H9 (cell line): ENCODE data around the gene ZSCAN9. TPM values are rescaled to one million over a fixed set of nuclear protein-coding genes. Genes with fewer than 3 reads are reported as not detected.
A peak's percentile ranks its signal among the peaks of the same experiment; 100 is the strongest.

Experiments used
- DNase-seq: peaks from one replicate; pipeline ENCODE4 v3.0.0-alpha.2; 2017
- H2AFZ ChIP-seq: one replicate; pipeline ENCODE4 v1.6.1; 2013; ENCODE audit warnings: mild to moderate bottlenecking, low read length, control low read depth, moderate library complexity
- H2AK5ac ChIP-seq: 2 replicates; pipeline ENCODE4 v1.6.1; 2013; ENCODE audit warnings: low read length, control low read depth, mixed read lengths; ENCODE audit not compliant: insufficient read length
- H2BK120ac ChIP-seq: one replicate; pipeline ENCODE4 v1.6.1; 2013; ENCODE audit warnings: low read depth, mild to moderate bottlenecking, low read length, control low read depth, inconsistent platforms; ENCODE audit not compliant: poor library complexity, severe bottlenecking
- H2BK12ac ChIP-seq: 2 replicates; pipeline ENCODE4 v1.6.1; 2013; ENCODE audit warnings: low read length, control low read depth, mixed read lengths, low read depth; ENCODE audit not compliant: insufficient read length
- H2BK15ac ChIP-seq: 2 replicates; pipeline ENCODE4 v1.6.1; 2013; ENCODE audit warnings: low read depth, low read length, control low read depth
- H2BK20ac ChIP-seq: one replicate; pipeline ENCODE4 v1.6.1; 2013; ENCODE audit warnings: low read depth, mild to moderate bottlenecking, low read length, control low read depth, inconsistent platforms; ENCODE audit not compliant: poor library complexity, severe bottlenecking
- H2BK5ac ChIP-seq: 2 replicates; pipeline ENCODE4 v1.6.1; 2013; ENCODE audit warnings: low read length, control low read depth, mixed read lengths; ENCODE audit not compliant: insufficient read length
- H3K14ac ChIP-seq: 2 replicates; pipeline ENCODE4 v1.6.1; 2013; ENCODE audit warnings: low read length, control low read depth; ENCODE audit not compliant: insufficient read depth
- H3K18ac ChIP-seq: 2 replicates; pipeline ENCODE4 v1.6.1; 2013; ENCODE audit warnings: low read depth, mild to moderate bottlenecking, mixed read lengths, low read length, control low read depth; ENCODE audit not compliant: insufficient read length
- H3K23ac ChIP-seq: 2 replicates; pipeline ENCODE4 v1.6.1; 2013; ENCODE audit warnings: low read length, control low read depth, mixed read lengths, low read depth; ENCODE audit not compliant: insufficient read length
- H3K23me2 ChIP-seq: 2 replicates; pipeline ENCODE4 v1.6.1; 2013; ENCODE audit warnings: low read depth, mild to moderate bottlenecking, mixed read lengths, low read length, control low read depth; ENCODE audit not compliant: insufficient read length, poor library complexity, severe bottlenecking
- H3K27ac ChIP-seq: 2 replicates; pipeline ENCODE4 v1.5.1; 2013; ENCODE audit warnings: low read length, control low read depth, mixed read lengths, low read depth; ENCODE audit not compliant: insufficient read length
- H3K27me3 ChIP-seq: 2 replicates; pipeline ENCODE4 v1.6.1; 2013; ENCODE audit warnings: low read length, control low read depth, inconsistent platforms; ENCODE audit not compliant: insufficient read depth
- H3K4ac ChIP-seq: 2 replicates; pipeline ENCODE4 v1.6.1; 2013; ENCODE audit warnings: low read depth, mild to moderate bottlenecking, control low read depth, inconsistent platforms, low read length, moderate library complexity
- H3K4me1 ChIP-seq: 2 replicates; pipeline ENCODE4 v1.6.1; 2013; ENCODE audit warnings: low read length, control low read depth, inconsistent platforms; ENCODE audit not compliant: insufficient read depth
- H3K4me2 ChIP-seq: 2 replicates; pipeline ENCODE4 v1.6.1; 2013; ENCODE audit warnings: low read length, control low read depth, mixed read lengths; ENCODE audit not compliant: insufficient read length, insufficient read depth
- H3K56ac ChIP-seq: 2 replicates; pipeline ENCODE4 v1.6.1; 2013; ENCODE audit warnings: low read depth, mild to moderate bottlenecking, mixed read lengths, low read length, control low read depth; ENCODE audit not compliant: insufficient read length
- H3K79me1 ChIP-seq: 2 replicates; pipeline ENCODE4 v1.6.1; 2013; ENCODE audit warnings: low read depth, mild to moderate bottlenecking, moderate library complexity, low read length, control low read depth, inconsistent platforms; ENCODE audit not compliant: insufficient read depth, poor library complexity, severe bottlenecking
- H3K79me2 ChIP-seq: 2 replicates; pipeline ENCODE4 v1.6.1; 2013; ENCODE audit warnings: low read length, control low read depth, inconsistent platforms; ENCODE audit not compliant: insufficient read depth
- H3K9ac ChIP-seq: 2 replicates; pipeline ENCODE4 v1.6.1; 2013; ENCODE audit warnings: low read length, control low read depth, mixed read lengths; ENCODE audit not compliant: insufficient read length; ENCODE audit errors: extremely low read depth
- H3K9me3 ChIP-seq: one replicate; pipeline ENCODE4 v1.6.1; 2013; ENCODE audit warnings: low read depth, low read length, inconsistent platforms; ENCODE audit not compliant: control insufficient read depth
- H3T11ph ChIP-seq: one replicate; pipeline ENCODE4 v1.6.1; 2013; ENCODE audit warnings: mild to moderate bottlenecking, low read length, control low read depth, inconsistent platforms
- H4K20me1 ChIP-seq: one replicate; pipeline ENCODE4 v1.6.1; 2013; ENCODE audit not compliant: control insufficient read depth, insufficient read length, insufficient read depth
- H4K5ac ChIP-seq: 2 replicates; pipeline ENCODE4 v1.6.1; 2013; ENCODE audit warnings: low read depth, mild to moderate bottlenecking, mixed read lengths, low read length, control low read depth; ENCODE audit not compliant: insufficient read length
- H4K8ac ChIP-seq: replicated peaks from 2 replicates; pipeline ENCODE4 v1.6.1; 2013; ENCODE audit warnings: low read length, control low read depth, mixed read lengths, low read depth; ENCODE audit not compliant: insufficient read length
- H4K91ac ChIP-seq: 2 replicates; pipeline ENCODE4 v1.6.1; 2013; ENCODE audit warnings: low read depth, mild to moderate bottlenecking, moderate library complexity, mixed read lengths, low read length, control low read depth; ENCODE audit not compliant: insufficient read length
- H3K27ac Mint-ChIP-seq, 3 experiments: 2 replicates in 2 of 3; 3 replicates in 1 of 3; pipeline ENCODE4 v1.8.0; 2020 to 2021; ENCODE audit warnings: mixed read lengths in 3 of 3, mild to moderate bottlenecking in 1 of 3, moderate library complexity in 1 of 3
- H3K27me3 Mint-ChIP-seq: 2 replicates; pipeline ENCODE4 v1.8.0; 2021; ENCODE audit warnings: low read depth, mild to moderate bottlenecking, moderate library complexity, mixed read lengths
- H3K36me3 Mint-ChIP-seq, 3 experiments: 2 replicates in 2 of 3; 3 replicates in 1 of 3; pipeline ENCODE4 v1.8.0; 2020 to 2021; ENCODE audit warnings: low read depth in 3 of 3, mixed read lengths in 3 of 3; ENCODE audit not compliant: insufficient read depth in 1 of 3
- H3K4me1 Mint-ChIP-seq, 2 experiments: 2 replicates each; pipeline ENCODE4 v1.8.0; 2020; ENCODE audit warnings: mixed read lengths in 2 of 2
- H3K4me3 Mint-ChIP-seq, 2 experiments: 2 replicates in 1 of 2; 3 replicates in 1 of 2; pipeline ENCODE4 v1.8.0; 2020 to 2021; ENCODE audit warnings: mild to moderate bottlenecking in 2 of 2, mixed read lengths in 2 of 2, moderate library complexity in 1 of 2
- H3K9me3 Mint-ChIP-seq, 2 experiments: 2 replicates in 1 of 2; 3 replicates in 1 of 2; pipeline ENCODE4 v1.8.0; 2020; ENCODE audit warnings: mild to moderate bottlenecking in 2 of 2, mixed read lengths in 2 of 2, moderate library complexity in 1 of 2
- CTCF ChIP-seq: fragments of 200-600 bp; sonication (generic); conservative IDR thresholded peaks from 3 replicates; pipeline ENCODE4 v1.8.0; 2021; ENCODE audit warnings: antibody characterized with exemption, mild to moderate bottlenecking
- WGBS: extraction: QIAGEN DNeasy Blood & Tissue Kit; methylation state at CpG from one replicate; pipeline ENCODE4 v1.1.7; 2013; ENCODE audit warnings: missing lambda C conversion rate, low lambda C conversion rate, mixed read lengths; ENCODE audit not compliant: insufficient read length; ENCODE audit errors: extremely low coverage; 5-methylcytosine and 5-hydroxymethylcytosine counted together
- total RNA-seq: library from RNA; stranded (reverse); gene quantifications from 2 replicates; pipeline ENCODE4 v1.2.1, GENCODE V29; 2021

ZSCAN9 gene
- total RNA-seq, 1 experiment from 2014 or later = 11.5 TPM

- Histone ChIP-seq H3K4me1 (no peaks in the 10 kb centered on the region), H3K56ac (no peak within 1 kb of the TSS), H2BK15ac (no peak within 1 kb of the TSS), H2BK20ac (no peak within 1 kb of the TSS), H3K9me3 (no peaks in the 10 kb centered on the region), H4K5ac (no peak within 1 kb of the TSS), H2BK5ac (no peak within 1 kb of the TSS), H4K8ac (no peak within 1 kb of the TSS), H3K27me3 (no peaks in the 10 kb centered on the region), H3K4ac (no peak within 1 kb of the TSS), H3K18ac (no peak within 1 kb of the TSS), H3K23me2 (peaks cover 4% of the 10 kb centered on the region), H2BK12ac (no peak within 1 kb of the TSS), H3K27ac (no peak within 1 kb of the TSS), H2AK5ac (no peak within 1 kb of the TSS), H3K4me2 (peak within 1 kb of the TSS; percentile 93), H3K79me1 (no peaks in the 10 kb centered on the region), H2BK120ac (no peak within 1 kb of the TSS), H2AFZ (peak within 1 kb of the TSS; percentile 66), H3K79me2 (no peaks in the 10 kb centered on the region; the same call in 1 of the 2 replicates), H4K20me1 (no peaks in the 10 kb centered on the region), H3K14ac (no peak within 1 kb of the TSS), H4K91ac (no peak within 1 kb of the TSS), H3K9ac (peak within 1 kb of the TSS; percentile 62), H3T11ph (no peak within 1 kb of the TSS), H3K23ac (no peak within 1 kb of the TSS)
- Mint-ChIP-seq H3K4me3 (peak within 1 kb of the TSS; percentile 95 to 97), H3K4me1 (peaks cover 13% of the 10 kb centered on the region in 2 experiments), H3K36me3 (peaks cover 5 to 31% (median 28%) of the 10 kb centered on the region in 3 experiments; a peak in 6 of 7 replicates), H3K27ac (peak within 1 kb of the TSS in 2 of 3 experiments; percentile 23 to 92; a peak in 2 of 7 replicates), H3K9me3 (no peaks in the 10 kb centered on the region), H3K27me3 (peaks cover 1% of the 10 kb centered on the region; the same call in 1 of the 2 replicates)
- no CpG with 5 or more reads among the region's 50 CpGs for WGBS
- DNase-seq = peak; percentile 88
- no peak for TF ChIP-seq CTCF
Observed at GRCh38 chr6:28281288-28282064, 56.4 kb downstream of the ZSCAN9 start, which contains the start of gene PGBD1. Gene PGBD1, plus strand, starts transcription at chr6:28281572. Its CDS starts 2,242 bp downstream, at chr6:28283814.
